AG09309 (cell line): Measurements from ENCODE around the gene FRMD3.

Experiments used
- DNase-seq: peaks from one replicate; pipeline ENCODE4 v3.0.0-alpha.2; 2010; ENCODE audit warnings: low read depth
- H3K4me3 ChIP-seq: 2 replicates; pipeline ENCODE4 v1.5.1; 2011; ENCODE audit warnings: mild to moderate bottlenecking, low read depth, low read length, moderate library complexity; ENCODE audit not compliant: control insufficient read depth
- CTCF ChIP-seq: IDR thresholded peaks from 2 replicates; pipeline ENCODE4 v1.5.1; 2011; ENCODE audit warnings: mild to moderate bottlenecking, low read depth, low read length, inconsistent platforms; ENCODE audit not compliant: insufficient read depth, control insufficient read depth; ENCODE audit errors: missing control alignments

FRMD3 gene

DNA sequence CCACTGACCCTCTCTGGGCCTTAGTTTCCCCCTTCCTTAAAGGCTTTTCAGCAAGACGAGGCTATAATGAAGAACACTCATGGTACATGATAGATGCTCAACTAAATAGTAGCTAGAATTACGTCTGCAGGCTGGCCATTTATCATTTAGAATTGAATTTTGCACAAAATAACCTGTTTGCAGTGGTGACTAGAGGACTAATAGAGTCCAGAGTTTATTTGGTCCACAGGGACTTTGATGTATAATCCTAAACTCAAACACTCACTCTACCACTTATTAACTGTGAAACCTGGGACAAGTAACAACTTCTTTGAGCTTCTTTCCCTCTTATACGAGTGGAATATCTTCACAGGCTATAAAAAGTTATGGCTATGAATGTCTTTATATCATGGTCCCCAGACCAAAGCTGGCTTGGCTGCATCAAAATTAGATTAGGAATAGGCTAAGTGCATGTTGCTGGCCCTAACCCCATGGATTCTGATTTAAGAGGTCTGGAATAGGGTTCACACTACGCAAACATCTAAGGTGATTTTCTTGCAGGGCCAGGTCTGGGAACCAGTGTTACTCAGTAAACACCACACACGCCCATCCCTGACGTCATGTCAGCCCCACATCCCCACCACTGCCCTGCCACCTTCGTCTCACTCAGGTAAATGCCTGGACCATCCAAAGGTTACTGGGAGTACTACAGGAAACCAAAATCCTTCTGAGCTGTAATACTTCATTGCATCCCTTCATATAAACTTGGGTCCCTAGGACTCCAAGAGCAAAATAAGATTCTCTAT, 150.6 kb downstream of the FRMD3 start:
- no peak for TF ChIP-seq CTCF
- DNase-seq = no peak
- no peak overlapping the region for H3K4me3 ChIP-seq

DNA sequence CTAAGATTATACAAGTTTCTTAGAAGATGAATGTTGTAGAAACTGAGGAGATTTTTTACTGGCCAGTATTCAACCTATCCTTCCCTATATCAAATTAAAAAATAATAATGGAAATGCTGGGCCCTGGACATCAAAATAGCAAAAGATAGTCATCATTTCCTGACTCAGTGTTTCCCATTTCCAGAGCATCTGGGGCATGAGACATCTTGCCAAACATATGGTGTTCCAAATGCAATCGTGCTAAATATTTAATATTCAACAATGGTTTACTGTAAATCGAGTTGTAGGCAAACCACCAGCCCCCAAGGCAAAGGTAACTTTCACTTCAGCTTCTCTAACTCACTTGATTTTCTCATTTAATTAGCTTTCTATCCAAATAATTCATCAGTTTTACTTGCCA, 152.9 kb downstream of the FRMD3 start:
- no peak for TF ChIP-seq CTCF
- no peak for DNase-seq

DNA sequence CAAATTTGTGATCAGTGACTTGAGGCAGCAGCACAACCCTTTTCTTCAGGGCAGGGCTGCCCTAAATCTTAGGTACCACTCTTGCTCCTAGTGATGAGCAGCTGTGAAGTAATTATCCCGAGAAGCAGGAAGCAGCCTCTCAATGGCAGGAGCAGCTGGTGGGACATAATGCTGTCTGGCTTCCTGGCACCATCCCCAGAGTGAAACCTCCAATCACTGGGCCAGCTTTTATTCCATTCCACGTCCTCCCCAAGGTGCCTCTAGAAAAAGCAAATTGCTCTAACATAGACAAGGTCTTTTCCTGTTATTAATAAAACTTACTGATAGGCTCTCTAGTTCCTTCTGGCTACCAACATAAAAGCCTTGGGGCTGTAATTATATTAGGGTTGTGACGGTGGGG, 154.0 kb downstream of the FRMD3 start:
- no peak for DNase-seq
- no peak overlapping the region for H3K4me3 ChIP-seq
- TF ChIP-seq CTCF = no peak

More for the DNA sequence above, 152.9 kb downstream of the FRMD3 start:
- H3K4me3 ChIP-seq = no peak overlapping the region

DNA sequence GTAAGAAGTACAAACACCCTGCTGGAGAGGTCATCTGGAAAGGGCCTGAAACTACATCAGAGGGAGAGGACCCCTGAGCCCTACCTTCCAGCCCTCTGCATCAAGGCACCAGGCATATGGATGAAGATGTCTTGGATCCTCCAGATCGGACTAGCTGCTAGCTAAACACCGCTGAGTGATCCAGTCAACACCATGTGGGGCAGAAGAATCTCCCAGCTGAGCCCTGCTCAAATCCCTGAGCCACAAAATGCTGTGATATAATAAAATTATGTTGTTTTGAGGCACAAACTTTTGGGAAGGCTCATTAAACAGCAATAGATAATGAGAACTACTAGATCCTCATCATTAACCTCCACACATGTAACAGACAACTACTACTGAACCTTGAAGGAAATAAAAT, 155.2 kb downstream of the FRMD3 start:
- DNase-seq = no peak
- no peak overlapping the region for H3K4me3 ChIP-seq
- no peak for TF ChIP-seq CTCF

GRCh38 chr9:83382421-83382820, 155.8 kb downstream of the FRMD3 start:
- no peak overlapping the region for H3K4me3 ChIP-seq
- DNase-seq = no peak
- TF ChIP-seq CTCF = no peak

DNA sequence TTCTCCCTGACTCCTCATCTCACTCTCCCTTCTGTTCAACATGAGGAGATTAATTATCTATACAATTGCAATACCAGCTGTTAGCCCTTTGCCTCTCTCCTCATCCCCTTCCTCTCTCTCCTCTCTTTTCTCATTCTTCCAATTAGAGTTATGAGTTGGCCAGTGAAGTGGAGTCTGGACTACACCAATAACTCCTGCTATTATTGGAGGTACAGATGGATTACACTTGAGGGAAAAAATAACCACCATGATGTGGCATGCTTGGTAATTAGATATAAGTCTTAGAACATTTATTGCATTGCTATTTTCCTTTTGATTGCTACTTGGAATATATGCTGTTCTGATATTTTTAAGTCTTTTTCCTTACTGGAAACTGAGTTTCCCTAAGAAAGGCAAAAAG, 159.2 kb downstream of the FRMD3 start:
- H3K4me3 ChIP-seq = no peak overlapping the region
- DNase-seq = no peak
- no peak for TF ChIP-seq CTCF
